ENCODE measurements around the gene KCNK17. TPM values are rescaled to one million over a fixed set of nuclear protein-coding genes. Genes with fewer than 3 reads are reported as not detected.

KCNK17 gene
- total and polyA plus RNA-seq, 2 of the 8 experiments (the other 6 are each of a cell fraction or from before 2014, with no cell fraction given) = 2.9 to 3.4 TPM

- TF ChIP-seq ASH2L (IDR thresholded peaks at IDR 0.05; ENCODE audit: low read length) = no peak
- no peak for TF ChIP-seq NRF1 (IDR thresholded peaks at IDR 0.05; ENCODE audit: low read depth, low read length)
- TF ChIP-seq SAP30 (IDR thresholded peaks at IDR 0.05; ENCODE audit: insufficient read depth, insufficient replicate concordance, low read length) = no peak
- no peak for TF ChIP-seq MAFK (IDR thresholded peaks at IDR 0.05; ENCODE audit: low read depth, low read length)
- TF ChIP-seq BCL11A (IDR thresholded peaks at IDR 0.05; ENCODE audit: low read depth in 2 of 2, low read length in 2 of 2) = no peak
- TF ChIP-seq PHF8 (conservative IDR thresholded peaks at IDR 0.05; ENCODE audit: low read depth, low read length) = no peak
These were observed 16.2 kb downstream of the KCNK17 start (continued) for GRCh38 chr6:39298061-39298460.

Measured in H1 (cell line).